GM13976 (cell line): ENCODE data around the gene GNAI1.

Source experiments
- DNase-seq: peaks from one replicate; pipeline ENCODE4 v3.0.0; 2012; ENCODE audit warnings: low spot score
- CTCF ChIP-seq: IDR thresholded peaks from 2 replicates; pipeline ENCODE4 v1.5.1; 2012; ENCODE audit warnings: borderline replicate concordance, mild to moderate bottlenecking; ENCODE audit not compliant: insufficient read depth; ENCODE audit errors: extremely low read depth, missing control alignments, control extremely low read depth
- in situ Hi-C: fragments of 300-500 bp; cut with MboI; formaldehyde crosslinking; loops from one replicate; pipeline ENCODE4 v1.12.0; 2022; ENCODE audit warnings: low sequenced_read_pairs, mixed read lengths, inconsistent platforms; ENCODE audit not compliant: unreplicated experiment

GNAI1 gene

GRCh38 chr7:80273327-80273726, 138.7 kb downstream of the GNAI1 start:
- no peak for DNase-seq
- in situ Hi-C loops, result no loop called here
- TF ChIP-seq CTCF, result no peak

- TF ChIP-seq CTCF, result no peak
- no peak for DNase-seq
- in situ Hi-C loops, result no loop called here
Measured at GRCh38 chr7:80275192-80275605, 140.6 kb downstream of the GNAI1 start.
